GM23338 (cell line): ENCODE results near the gene OR10AD1.

Experiments
- CREB1 ChIP-seq: fragments of 250-450 bp; sonication (Bioruptor Pico); IDR thresholded peaks from 2 replicates; pipeline ENCODE4 v1.5.0; 2020; ENCODE audit warnings: low read depth, mild to moderate bottlenecking, moderate library complexity
- EZH2 ChIP-seq: fragments of 200-600 bp; sonication (generic); IDR thresholded peaks from one replicate; pipeline ENCODE4 v1.8.0; 2017; ENCODE audit warnings: antibody characterized with exemption, mild to moderate bottlenecking, low read depth; ENCODE audit not compliant: unreplicated experiment
- EZH2phosphoT487 ChIP-seq: fragments of 200-600 bp; sonication (generic); IDR thresholded peaks from one replicate; pipeline ENCODE4 v1.8.1; 2018; ENCODE audit warnings: antibody characterized with exemption; ENCODE audit not compliant: unreplicated experiment
- JUNB ChIP-seq: IDR thresholded peaks from one replicate; pipeline ENCODE4 v1.6.1; 2016; ENCODE audit warnings: antibody characterized with exemption; ENCODE audit not compliant: unreplicated experiment
- NANOG ChIP-seq: IDR thresholded peaks from 2 replicates; pipeline ENCODE4 v1.6.1; 2016; ENCODE audit warnings: antibody characterized with exemption, borderline replicate concordance
- POLR2AphosphoS5 ChIP-seq: IDR thresholded peaks from 2 replicates; pipeline ENCODE4 v1.6.1; 2016; ENCODE audit warnings: antibody characterized with exemption, low read depth
- REST ChIP-seq: IDR thresholded peaks from one replicate; pipeline ENCODE4 v1.6.1; 2018; ENCODE audit warnings: antibody characterized with exemption; ENCODE audit not compliant: unreplicated experiment
- ZNF114 ChIP-seq: fragments of 250-450 bp; sonication (Bioruptor Pico); IDR thresholded peaks from 2 replicates; pipeline ENCODE4 v1.5.0; 2020; ENCODE audit warnings: mild to moderate bottlenecking, moderate library complexity
- TF ChIP-seq, protein P1 (sequence below), 2 experiments: fragments of 200-600 bp in 1 of 2; sonication (generic) in 1 of 2; conservative IDR thresholded peaks; 2 replicates each; pipeline versions ENCODE4 v1.5.1 to v1.6.1; 2016 to 2017; ENCODE audit warnings: antibody characterized with exemption in 2 of 2, low read depth in 2 of 2, mild to moderate bottlenecking in 2 of 2, moderate library complexity in 1 of 2
- TF ChIP-seq, protein P2 (sequence below): IDR thresholded peaks from 2 replicates; pipeline ENCODE4 v1.6.1; 2016; ENCODE audit warnings: antibody characterized with exemption

DNA sequence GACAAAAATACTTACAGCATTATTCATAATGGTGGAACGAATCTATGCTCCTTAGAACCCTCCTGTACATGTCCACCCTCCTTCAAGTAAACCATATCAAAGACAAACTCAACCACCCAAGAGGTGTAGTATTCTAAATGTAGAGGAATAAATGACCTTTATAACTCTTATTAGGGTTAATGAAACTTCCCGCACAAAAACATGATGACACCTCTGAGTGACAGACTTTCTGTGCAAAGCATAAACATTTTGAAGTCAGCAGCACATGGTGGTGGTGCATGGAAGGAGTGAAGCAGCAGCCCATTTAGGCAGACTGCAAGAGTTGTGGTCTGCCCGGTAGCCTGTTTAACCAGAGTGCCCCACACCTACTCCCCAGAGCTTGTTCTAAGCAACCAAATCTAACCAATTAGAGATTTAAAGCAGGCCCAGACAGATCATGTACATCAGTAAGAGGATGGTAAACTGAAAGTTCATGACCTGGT lies 45.2 kb downstream of the OR10AD1 start:
- TF ChIP-seq, protein P1, sequence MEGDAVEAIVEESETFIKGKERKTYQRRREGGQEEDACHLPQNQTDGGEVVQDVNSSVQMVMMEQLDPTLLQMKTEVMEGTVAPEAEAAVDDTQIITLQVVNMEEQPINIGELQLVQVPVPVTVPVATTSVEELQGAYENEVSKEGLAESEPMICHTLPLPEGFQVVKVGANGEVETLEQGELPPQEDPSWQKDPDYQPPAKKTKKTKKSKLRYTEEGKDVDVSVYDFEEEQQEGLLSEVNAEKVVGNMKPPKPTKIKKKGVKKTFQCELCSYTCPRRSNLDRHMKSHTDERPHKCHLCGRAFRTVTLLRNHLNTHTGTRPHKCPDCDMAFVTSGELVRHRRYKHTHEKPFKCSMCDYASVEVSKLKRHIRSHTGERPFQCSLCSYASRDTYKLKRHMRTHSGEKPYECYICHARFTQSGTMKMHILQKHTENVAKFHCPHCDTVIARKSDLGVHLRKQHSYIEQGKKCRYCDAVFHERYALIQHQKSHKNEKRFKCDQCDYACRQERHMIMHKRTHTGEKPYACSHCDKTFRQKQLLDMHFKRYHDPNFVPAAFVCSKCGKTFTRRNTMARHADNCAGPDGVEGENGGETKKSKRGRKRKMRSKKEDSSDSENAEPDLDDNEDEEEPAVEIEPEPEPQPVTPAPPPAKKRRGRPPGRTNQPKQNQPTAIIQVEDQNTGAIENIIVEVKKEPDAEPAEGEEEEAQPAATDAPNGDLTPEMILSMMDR (conservative IDR thresholded peaks at IDR 0.05; ENCODE audit: low read depth in 2 of 2): no peak
- no peak for TF ChIP-seq POLR2AphosphoS5
- TF ChIP-seq CREB1 (CRISPR knock-in tag): no peak
- TF ChIP-seq EZH2: no peak
- no peak for TF ChIP-seq REST
- TF ChIP-seq ZNF114 (CRISPR knock-in tag): no peak
- TF ChIP-seq JUNB: no peak
- TF ChIP-seq NANOG: no peak
- no peak for TF ChIP-seq EZH2phosphoT487
- TF ChIP-seq, protein P2, sequence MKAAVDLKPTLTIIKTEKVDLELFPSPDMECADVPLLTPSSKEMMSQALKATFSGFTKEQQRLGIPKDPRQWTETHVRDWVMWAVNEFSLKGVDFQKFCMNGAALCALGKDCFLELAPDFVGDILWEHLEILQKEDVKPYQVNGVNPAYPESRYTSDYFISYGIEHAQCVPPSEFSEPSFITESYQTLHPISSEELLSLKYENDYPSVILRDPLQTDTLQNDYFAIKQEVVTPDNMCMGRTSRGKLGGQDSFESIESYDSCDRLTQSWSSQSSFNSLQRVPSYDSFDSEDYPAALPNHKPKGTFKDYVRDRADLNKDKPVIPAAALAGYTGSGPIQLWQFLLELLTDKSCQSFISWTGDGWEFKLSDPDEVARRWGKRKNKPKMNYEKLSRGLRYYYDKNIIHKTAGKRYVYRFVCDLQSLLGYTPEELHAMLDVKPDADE: no peak
